Endodermal cell (in vitro differentiated cells): ENCODE results near the gene KIF25. TPM values are rescaled to one million over a fixed set of nuclear protein-coding genes. Genes with fewer than 3 reads are reported as not detected.

Source experiments
- DNase-seq: peaks from one replicate; pipeline ENCODE4 v3.0.0-alpha.2; 2017
- H3K27ac ChIP-seq: 2 replicates; pipeline ENCODE4 v1.5.1; 2013; ENCODE audit warnings: mild to moderate bottlenecking, low read depth, low read length, moderate library complexity
- H3K27me3 ChIP-seq: 2 replicates; pipeline ENCODE4 v1.6.1; 2013; ENCODE audit warnings: mild to moderate bottlenecking, low read length, moderate library complexity; ENCODE audit not compliant: insufficient read depth, control insufficient read depth, poor library complexity, severe bottlenecking
- H3K36me3 ChIP-seq: 2 replicates; pipeline ENCODE4 v1.7.0; 2013; ENCODE audit warnings: mild to moderate bottlenecking, low read length, moderate library complexity; ENCODE audit not compliant: control insufficient read depth, insufficient read depth
- H3K4me1 ChIP-seq: one replicate; pipeline ENCODE4 v1.7.0; 2013; ENCODE audit warnings: low read length; ENCODE audit not compliant: control insufficient read depth, insufficient read depth
- H3K4me3 ChIP-seq: 2 replicates; pipeline ENCODE4 v1.5.1; 2013; ENCODE audit warnings: mild to moderate bottlenecking, low read length, moderate library complexity
- H3K9ac ChIP-seq: 2 replicates; pipeline ENCODE4 v1.6.1; 2013; ENCODE audit warnings: mild to moderate bottlenecking, low read length, moderate library complexity; ENCODE audit not compliant: poor library complexity, severe bottlenecking; ENCODE audit errors: extremely low read depth
- H3K9me3 ChIP-seq: 2 replicates; pipeline ENCODE4 v1.6.1; 2013; ENCODE audit warnings: mild to moderate bottlenecking, low read length, moderate library complexity; ENCODE audit not compliant: control insufficient read depth
- H3K27ac Mint-ChIP-seq: 2 replicates; pipeline ENCODE4 v1.8.0; 2020; ENCODE audit warnings: mixed read lengths
- H3K27me3 Mint-ChIP-seq: 2 replicates; pipeline ENCODE4 v1.8.0; 2021; ENCODE audit warnings: mild to moderate bottlenecking, mixed read lengths; ENCODE audit not compliant: insufficient read depth
- H3K36me3 Mint-ChIP-seq: 2 replicates; pipeline ENCODE4 v1.8.0; 2020; ENCODE audit warnings: low read depth, mixed read lengths
- H3K4me1 Mint-ChIP-seq: 2 replicates; pipeline ENCODE4 v1.8.0; 2020; ENCODE audit warnings: mixed read lengths
- H3K4me3 Mint-ChIP-seq: 2 replicates; pipeline ENCODE4 v1.8.0; 2020; ENCODE audit warnings: mild to moderate bottlenecking, moderate library complexity, mixed read lengths
- H3K9me3 Mint-ChIP-seq: 2 replicates; pipeline ENCODE4 v1.8.0; 2020; ENCODE audit warnings: mild to moderate bottlenecking, mixed read lengths
- WGBS, 2 experiments: methylation state at CpG; one replicate each; pipeline versions ENCODE4 v1.1.5 to v1.1.7; 2013; ENCODE audit warnings: missing lambda C conversion rate in 2 of 2, mixed read lengths in 1 of 2; ENCODE audit not compliant: insufficient coverage in 1 of 2, insufficient read length in 1 of 2; 5-methylcytosine and 5-hydroxymethylcytosine counted together
- total RNA-seq, 2 donors: library from RNA; stranded (reverse); fragmentation: NEBNext Ultra II Directional in 1 of 2; extraction: Animal tissue kit (Norgen Biotek cat#: 25700) in 1 of 2; gene quantifications; 2 replicates in 1 of 2; 3 replicates in 1 of 2; pipeline ENCODE4 v1.2.1, GENCODE V29; 2021
- TF ChIP-seq, protein P1 (sequence below): fragments of 200-600 bp; sonication (generic); conservative IDR thresholded peaks from 2 replicates; pipeline ENCODE4 v1.5.0; 2021; ENCODE audit warnings: antibody characterized with exemption, mild to moderate bottlenecking

The KIF25 gene
- total RNA-seq, 2 donors from 2014 or later = 1.3 TPM; not detected in 1

DNA sequence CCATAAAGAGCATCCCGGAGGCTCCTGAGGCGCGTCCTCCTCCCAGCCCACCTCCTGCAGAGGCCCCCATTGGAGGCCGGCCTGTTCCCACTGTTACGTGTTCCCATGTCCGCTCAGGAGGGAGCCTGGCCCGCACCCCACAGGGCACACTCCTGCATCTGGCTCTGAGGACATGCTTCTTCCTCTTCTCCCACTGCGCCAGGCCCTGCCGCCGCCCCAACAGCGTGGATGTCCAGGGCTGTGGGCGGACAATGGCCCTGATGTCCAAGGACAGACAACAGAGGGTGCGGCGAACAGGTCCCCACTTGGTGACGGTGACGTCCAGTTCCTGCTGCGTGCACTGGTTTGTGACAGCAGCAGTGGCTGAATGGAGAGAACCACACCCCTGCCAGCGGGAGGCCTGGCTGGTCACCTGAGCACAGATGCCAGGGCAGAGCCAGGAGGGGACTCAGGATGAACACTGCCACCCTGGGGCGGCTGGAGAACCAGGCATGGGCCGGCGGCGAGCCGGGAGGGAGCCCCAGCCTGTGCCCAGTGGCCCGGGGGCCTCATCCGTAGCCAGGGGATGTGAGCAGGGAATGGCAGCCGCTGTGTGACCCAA lies 54.9 kb downstream of the KIF25 start:
- no peaks in the 10 kb centered on the region for H3K9me3 ChIP-seq
- no peaks in the 10 kb centered on the region for H3K27me3 Mint-ChIP-seq
- no peak overlapping the region for H3K27ac Mint-ChIP-seq
- TF ChIP-seq, protein P1, sequence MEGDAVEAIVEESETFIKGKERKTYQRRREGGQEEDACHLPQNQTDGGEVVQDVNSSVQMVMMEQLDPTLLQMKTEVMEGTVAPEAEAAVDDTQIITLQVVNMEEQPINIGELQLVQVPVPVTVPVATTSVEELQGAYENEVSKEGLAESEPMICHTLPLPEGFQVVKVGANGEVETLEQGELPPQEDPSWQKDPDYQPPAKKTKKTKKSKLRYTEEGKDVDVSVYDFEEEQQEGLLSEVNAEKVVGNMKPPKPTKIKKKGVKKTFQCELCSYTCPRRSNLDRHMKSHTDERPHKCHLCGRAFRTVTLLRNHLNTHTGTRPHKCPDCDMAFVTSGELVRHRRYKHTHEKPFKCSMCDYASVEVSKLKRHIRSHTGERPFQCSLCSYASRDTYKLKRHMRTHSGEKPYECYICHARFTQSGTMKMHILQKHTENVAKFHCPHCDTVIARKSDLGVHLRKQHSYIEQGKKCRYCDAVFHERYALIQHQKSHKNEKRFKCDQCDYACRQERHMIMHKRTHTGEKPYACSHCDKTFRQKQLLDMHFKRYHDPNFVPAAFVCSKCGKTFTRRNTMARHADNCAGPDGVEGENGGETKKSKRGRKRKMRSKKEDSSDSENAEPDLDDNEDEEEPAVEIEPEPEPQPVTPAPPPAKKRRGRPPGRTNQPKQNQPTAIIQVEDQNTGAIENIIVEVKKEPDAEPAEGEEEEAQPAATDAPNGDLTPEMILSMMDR = no peak
- H3K4me1 Mint-ChIP-seq = no peaks in the 10 kb centered on the region
- H3K9me3 Mint-ChIP-seq = no peaks in the 10 kb centered on the region
- no peak for DNase-seq
- H3K4me3 Mint-ChIP-seq = no peak overlapping the region
- no peaks in the 10 kb centered on the region for H3K36me3 ChIP-seq
- H3K36me3 Mint-ChIP-seq = no peaks in the 10 kb centered on the region
- H3K4me1 ChIP-seq = no peaks in the 10 kb centered on the region
- no peaks in the 10 kb centered on the region for H3K27me3 ChIP-seq
- H3K4me3 ChIP-seq = no peak overlapping the region
- 94% methylated on average over 17 to 26 of the region's 26 CpGs for WGBS, 2 experiments
- no peak overlapping the region for H3K27ac ChIP-seq
- H3K9ac ChIP-seq = no peak overlapping the region

DNA sequence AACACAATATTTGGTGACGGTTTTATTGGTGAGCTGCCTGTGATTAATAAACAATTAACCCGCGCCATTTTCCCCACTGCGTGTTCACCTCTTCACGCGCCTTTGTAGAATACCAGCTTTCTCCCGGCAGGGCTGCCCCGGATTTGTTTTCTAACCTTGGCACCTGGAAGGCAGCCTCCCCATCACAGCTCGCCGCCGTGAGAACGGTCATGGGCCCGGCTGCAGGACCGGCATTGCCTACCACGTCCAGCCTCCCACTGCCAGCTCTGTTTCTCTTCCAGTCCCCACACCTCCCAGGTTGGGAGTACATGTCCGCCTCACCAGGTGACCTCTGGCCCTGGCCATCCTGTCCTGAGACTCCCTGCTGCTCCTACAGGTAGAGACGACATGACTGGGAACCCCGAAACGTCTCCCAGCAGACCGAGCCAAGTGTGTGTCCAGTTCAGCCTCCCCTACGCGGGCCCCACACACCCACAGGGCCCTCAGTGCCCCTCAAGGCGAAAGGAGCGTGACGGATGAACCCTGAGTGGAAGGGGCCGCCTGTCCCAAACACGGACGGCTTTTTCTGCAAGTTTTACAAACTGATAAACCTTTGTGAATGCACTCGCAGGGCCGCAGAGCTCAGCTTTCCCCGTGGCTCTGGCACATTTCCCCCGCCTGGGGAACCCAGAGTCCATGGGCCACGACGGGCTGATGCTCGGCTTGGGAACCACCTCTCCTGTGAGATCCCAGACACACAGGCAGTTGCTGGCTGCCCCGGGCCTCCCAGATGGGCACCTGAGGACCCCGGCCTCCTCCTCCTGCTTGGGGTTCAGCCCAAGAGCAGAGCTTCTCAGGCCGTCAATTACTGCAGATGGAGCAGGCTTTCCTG lies 55.9 kb downstream of the KIF25 start:
- H3K9me3 ChIP-seq = no peaks in the 10 kb centered on the region
- no peaks in the 10 kb centered on the region for H3K4me1 ChIP-seq
- DNase-seq = no peak
- H3K36me3 ChIP-seq = no peaks in the 10 kb centered on the region
- whole genome bisulfite sequencing, 2 experiments = 93 to 94% methylated on average over 27 to 38 of the region's 38 CpGs
- Mint-ChIP-seq H3K4me3 (no peak overlapping the region), H3K27ac (no peak overlapping the region), H3K27me3 (no peaks in the 10 kb centered on the region), H3K9me3 (no peaks in the 10 kb centered on the region), H3K36me3 (no peaks in the 10 kb centered on the region), H3K4me1 (no peaks in the 10 kb centered on the region)
- H3K27me3 ChIP-seq = no peaks in the 10 kb centered on the region
- H3K4me3 ChIP-seq = no peak overlapping the region
- H3K27ac ChIP-seq = no peak overlapping the region
- TF ChIP-seq, protein P1 = no peak
- no peak overlapping the region for H3K9ac ChIP-seq

DNA sequence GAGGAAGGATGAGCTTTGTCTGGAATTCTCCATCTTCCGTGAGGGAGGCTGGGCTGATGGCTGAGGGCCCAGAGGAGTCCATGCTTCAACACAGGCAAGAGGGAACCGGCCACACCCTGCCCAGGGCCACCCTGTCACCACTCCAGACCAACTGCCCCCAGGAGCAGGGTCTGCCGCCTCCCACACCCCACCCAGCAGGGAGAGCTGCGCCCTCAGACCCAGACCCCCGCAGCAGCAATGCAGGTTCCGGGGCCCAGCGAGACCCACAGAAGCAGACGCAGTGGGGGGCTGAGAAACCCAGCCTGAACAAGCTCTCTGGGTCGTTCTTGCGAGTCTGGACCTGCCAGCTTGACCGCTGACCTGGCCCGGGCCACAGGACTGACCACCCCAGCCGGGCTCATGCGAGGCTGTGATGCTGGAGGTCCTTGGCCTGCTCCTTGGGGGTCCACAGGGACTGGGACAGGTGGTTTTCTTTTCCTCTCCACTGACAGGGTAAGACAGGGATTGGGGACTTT lies 56.5 kb downstream of the KIF25 start:
- no peak overlapping the region for H3K4me3 ChIP-seq
- Mint-ChIP-seq H3K4me3 (no peak overlapping the region), H3K27me3 (no peaks in the 10 kb centered on the region), H3K9me3 (no peaks in the 10 kb centered on the region), H3K36me3 (no peaks in the 10 kb centered on the region), H3K27ac (no peak overlapping the region), H3K4me1 (no peaks in the 10 kb centered on the region)
- no peaks in the 10 kb centered on the region for H3K36me3 ChIP-seq
- H3K27ac ChIP-seq = no peak overlapping the region
- H3K4me1 ChIP-seq = no peaks in the 10 kb centered on the region
- no peak for DNase-seq
- no peak overlapping the region for H3K9ac ChIP-seq
- WGBS, 2 experiments = 90 to 95% methylated on average over 6 to 14 of the region's 14 CpGs
- H3K9me3 ChIP-seq = no peaks in the 10 kb centered on the region
- no peaks in the 10 kb centered on the region for H3K27me3 ChIP-seq
- TF ChIP-seq, protein P1 = no peak
